GM18519 (cell line): Measurements from ENCODE around the gene RPS21.

Experiments used
- ATAC-seq: cut with Tn5 transposase; IDR thresholded peaks from one replicate; pipeline ENCODE4 v1.9.1; 2021; ENCODE audit warnings: mild to moderate bottlenecking, moderate library complexity; ENCODE audit not compliant: unreplicated experiment, low FRiP score

The RPS21 gene

GRCh38 chr20:62376112-62377063 lies 10.5 kb upstream of the RPS21 start:
- ATAC-seq: no peak

GRCh38 chr20:62377064-62377461 lies 9.8 kb upstream of the RPS21 start:
- ATAC-seq: no peak

- no peak for ATAC-seq
Observed at GRCh38 chr20:62377615-62378178, 9.2 kb upstream of the RPS21 start.

- no peak for ATAC-seq
Observed at GRCh38 chr20:62378215-62378614, 8.7 kb upstream of the RPS21 start.

GRCh38 chr20:62381202-62381797 lies 5.6 kb upstream of the RPS21 start:
- no peak for ATAC-seq

GRCh38 chr20:62381842-62382241 lies 5.1 kb upstream of the RPS21 start:
- no peak for ATAC-seq

- ATAC-seq: no peak
Observed at GRCh38 chr20:62382306-62383198, 4.4 kb upstream of the RPS21 start.

GRCh38 chr20:62387219-62387913 lies 463 bp downstream of the RPS21 start:
- ATAC-seq: no peak

GRCh38 chr20:62387933-62388635 lies 1.2 kb downstream of the RPS21 start:
- ATAC-seq: no peak

GRCh38 chr20:62388839-62389600 lies 2.1 kb downstream of the RPS21 start:
- no peak for ATAC-seq

- ATAC-seq: no peak
Observed at GRCh38 chr20:62389601-62390087, 2.7 kb downstream of the RPS21 start.

- ATAC-seq: no peak
Observed at GRCh38 chr20:62390317-62391164, 3.6 kb downstream of the RPS21 start.

- no peak for ATAC-seq
Observed at GRCh38 chr20:62391165-62392076, 4.5 kb downstream of the RPS21 start.

- ATAC-seq: no peak
Observed at GRCh38 chr20:62392077-62392418, 5.1 kb downstream of the RPS21 start.

GRCh38 chr20:62392621-62393334 lies 5.9 kb downstream of the RPS21 start:
- ATAC-seq: no peak

GRCh38 chr20:62393335-62393665 lies 6.4 kb downstream of the RPS21 start:
- no peak for ATAC-seq
